CD4-positive, alpha-beta T cell treated with Interleukin-6 at 100 ng/mL for 8 hours (primary cell): ENCODE data around the gene COPS3.
A peak's percentile ranks its signal among the peaks of the same experiment; 100 is the strongest.

ENCODE experiments used
- DNase-seq: peaks from one replicate; pipeline ENCODE4 v3.0.0-alpha.2; 2020; ENCODE audit warnings: mixed read lengths, low spot score

The COPS3 gene

GRCh38 chr17:17216236-17216635 lies 64.8 kb downstream of the COPS3 start:
- DNase-seq: no peak

GRCh38 chr17:17215575-17215974 lies 65.5 kb downstream of the COPS3 start:
- no peak for DNase-seq

GRCh38 chr17:17214646-17215436 lies 66.2 kb downstream of the COPS3 start:
- DNase-seq: no peak

- no peak for DNase-seq
Measured at GRCh38 chr17:17213775-17214174, 67.3 kb downstream of the COPS3 start.

GRCh38 chr17:17207998-17208397 lies 73.0 kb downstream of the COPS3 start:
- DNase-seq: no peak

GRCh38 chr17:17206913-17207335 lies 74.1 kb downstream of the COPS3 start:
- no peak for DNase-seq

- peak; percentile 90 for DNase-seq
Measured at GRCh38 chr17:17206124-17206912, 74.7 kb downstream of the COPS3 start, which contains the start of gene PLD6. TSS of gene PLD6 (minus strand) at chr17:17206333. CDS start at chr17:17206286, 47 bp downstream.

- peak; percentile 49 for DNase-seq
Measured at GRCh38 chr17:17205368-17206123, 75.5 kb downstream of the COPS3 start.

- DNase-seq: no peak
Measured at GRCh38 chr17:17204635-17205231, 76.3 kb downstream of the COPS3 start.

- no peak for DNase-seq
Measured at GRCh38 chr17:17204041-17204591, 76.9 kb downstream of the COPS3 start.

- DNase-seq: no peak
Measured at GRCh38 chr17:17203173-17203730, 77.8 kb downstream of the COPS3 start.

- DNase-seq: no peak
Measured at GRCh38 chr17:17201907-17202306, 79.1 kb downstream of the COPS3 start.

- no peak for DNase-seq
Measured at GRCh38 chr17:17201271-17201670, 79.8 kb downstream of the COPS3 start.

GRCh38 chr17:17200831-17201230 lies 80.2 kb downstream of the COPS3 start:
- no peak for DNase-seq

GRCh38 chr17:17200311-17200710 lies 80.7 kb downstream of the COPS3 start:
- DNase-seq: no peak

GRCh38 chr17:17198281-17198680 lies 82.8 kb downstream of the COPS3 start:
- DNase-seq: no peak

- no peak for DNase-seq
Measured at GRCh38 chr17:17196776-17197175, 84.3 kb downstream of the COPS3 start.
